CD4-positive, alpha-beta T cell treated with Interleukin-6 at 100 ng/mL for 8 hours (primary cell): ENCODE measurements around the gene POLR3GL.
A peak's percentile ranks its signal among the peaks of the same experiment; 100 is the strongest.

Experiments
- DNase-seq: peaks from one replicate; pipeline ENCODE4 v3.0.0-alpha.2; 2020; ENCODE audit warnings: mixed read lengths, low spot score

Gene POLR3GL

DNA sequence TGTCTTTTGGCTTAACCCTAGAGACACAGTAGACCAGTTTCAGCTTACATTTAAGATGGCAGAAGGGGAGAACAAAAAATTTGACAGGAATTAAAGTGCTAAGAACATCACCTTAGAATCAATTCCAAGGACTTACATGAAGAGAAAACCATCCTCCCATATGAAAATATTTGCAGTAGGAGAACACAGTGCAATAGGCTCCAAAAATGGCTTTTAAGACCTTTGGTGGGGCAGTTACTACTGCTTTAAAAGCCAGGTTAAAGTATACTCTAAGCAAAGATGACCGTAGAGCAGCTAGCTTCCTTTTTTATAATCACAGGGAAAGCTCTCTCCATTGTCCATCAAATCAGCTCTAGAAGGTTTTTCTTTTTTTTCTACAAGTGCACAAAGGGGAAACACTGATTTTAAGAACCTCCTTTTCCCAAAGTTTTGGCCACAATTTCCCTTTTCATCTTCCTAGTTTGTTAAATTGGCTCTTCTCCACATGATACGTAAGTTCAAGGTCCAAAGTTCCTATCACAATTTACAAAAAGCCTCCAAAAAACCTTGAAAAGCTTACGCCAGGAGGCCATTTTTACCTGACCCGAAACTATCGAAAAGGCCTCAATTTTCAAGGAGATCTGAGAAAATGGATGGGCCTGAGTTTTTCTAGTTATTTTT, 28.6 kb downstream of the POLR3GL start:
- DNase-seq = no peak

DNA sequence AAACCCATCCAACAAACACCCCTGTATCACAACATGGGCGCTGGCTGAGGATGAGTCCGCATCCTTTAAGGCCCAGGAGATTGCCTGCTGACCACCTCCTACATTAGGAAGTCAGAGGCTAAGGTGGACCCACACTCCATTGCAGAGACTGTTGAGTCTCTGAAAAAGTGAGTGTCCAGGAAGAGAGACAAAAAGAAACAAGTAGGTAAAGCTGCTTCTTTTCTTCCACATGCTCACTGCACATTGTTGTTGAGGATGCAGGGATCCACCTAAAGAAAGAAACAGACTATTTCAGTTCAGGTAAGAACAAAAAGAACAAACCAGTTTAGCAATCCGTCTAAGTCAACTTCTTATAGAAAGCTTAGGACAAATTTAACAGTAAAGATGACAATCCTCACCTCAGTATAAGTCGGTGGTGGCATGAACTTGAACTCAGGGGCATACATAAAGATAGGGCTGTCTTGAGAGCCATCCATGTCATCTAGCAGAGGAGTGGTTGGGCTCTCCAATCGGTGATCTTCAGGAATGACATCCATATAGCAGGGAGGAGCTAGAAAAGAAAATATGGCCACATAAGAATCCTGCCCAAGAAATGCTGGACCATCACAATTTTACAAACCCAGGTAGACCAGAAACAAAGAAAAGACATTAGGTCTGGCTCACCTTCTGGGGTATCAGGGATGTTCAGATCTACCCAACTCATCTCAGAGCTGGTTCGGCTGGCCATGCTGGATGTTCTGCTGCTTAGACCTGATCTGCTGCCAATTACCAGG, 29.3 kb downstream of the POLR3GL start:
- DNase-seq = no peak

GRCh38 chr1:145994391-145995120, 30.1 kb downstream of the POLR3GL start:
- DNase-seq = peak; percentile 33

DNA sequence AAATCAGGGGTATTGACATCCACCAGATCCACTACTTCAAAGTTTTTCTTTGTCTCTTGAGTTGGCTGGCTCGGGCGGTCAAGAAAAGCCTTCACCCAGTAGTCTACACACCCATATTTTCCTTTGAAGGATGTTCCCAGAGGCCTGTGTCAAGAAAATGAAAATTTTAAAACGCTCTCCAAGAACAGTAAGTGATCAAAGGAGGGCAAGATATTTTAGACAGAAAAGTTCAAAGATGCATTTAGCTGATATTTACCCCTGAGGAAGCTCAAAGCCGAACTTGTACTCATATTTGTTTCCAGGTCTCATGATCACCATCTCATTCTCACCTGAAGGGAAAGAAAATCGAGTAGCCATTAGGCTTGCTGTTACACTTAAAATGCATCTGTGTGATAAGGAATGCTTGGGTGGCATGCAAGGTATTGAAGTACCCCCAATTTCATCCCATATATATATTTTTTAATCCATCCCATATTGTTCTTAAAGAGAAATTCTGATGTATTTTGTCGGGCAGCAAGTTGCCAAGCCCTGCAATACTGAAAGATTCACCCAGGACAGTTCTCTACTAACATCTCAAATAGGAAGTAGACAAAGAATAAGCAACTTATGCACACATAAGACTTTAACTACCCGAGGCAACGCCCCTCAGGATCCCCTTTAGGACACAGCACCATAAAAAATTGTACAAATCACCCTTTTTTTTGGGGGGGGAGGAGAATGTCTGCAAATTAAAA, 30.8 kb downstream of the POLR3GL start:
- DNase-seq = no peak

GRCh38 chr1:145995964-145996432, 31.5 kb downstream of the POLR3GL start:
- DNase-seq = no peak

- DNase-seq = peak; percentile 96
These were observed 32.0 kb downstream of the POLR3GL start, which contains the start of gene TXNIP for GRCh38 chr1:145996433-145997015. Gene TXNIP, minus strand, starts transcription at chr1:145996579. Its CDS starts 313 bp downstream, at chr1:145996266.

- peak; percentile 78 for DNase-seq
These were observed 32.7 kb downstream of the POLR3GL start for GRCh38 chr1:145997016-145997717.

DNA sequence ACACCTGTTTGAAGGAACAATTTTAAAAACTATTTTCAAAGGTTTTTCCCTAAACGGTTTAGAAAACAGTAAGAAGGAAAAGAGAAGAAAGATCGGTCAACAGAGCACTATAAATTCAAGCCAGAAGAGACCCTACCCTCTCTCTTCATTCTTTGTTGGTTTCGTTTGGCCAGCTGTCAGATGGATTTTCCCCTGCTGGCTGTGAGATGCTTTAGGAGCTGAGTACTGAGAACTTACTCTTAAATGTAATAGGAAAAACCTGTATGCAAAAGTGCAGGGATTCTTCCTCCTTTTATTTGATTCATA, 33.2 kb downstream of the POLR3GL start:
- DNase-seq = no peak

DNA sequence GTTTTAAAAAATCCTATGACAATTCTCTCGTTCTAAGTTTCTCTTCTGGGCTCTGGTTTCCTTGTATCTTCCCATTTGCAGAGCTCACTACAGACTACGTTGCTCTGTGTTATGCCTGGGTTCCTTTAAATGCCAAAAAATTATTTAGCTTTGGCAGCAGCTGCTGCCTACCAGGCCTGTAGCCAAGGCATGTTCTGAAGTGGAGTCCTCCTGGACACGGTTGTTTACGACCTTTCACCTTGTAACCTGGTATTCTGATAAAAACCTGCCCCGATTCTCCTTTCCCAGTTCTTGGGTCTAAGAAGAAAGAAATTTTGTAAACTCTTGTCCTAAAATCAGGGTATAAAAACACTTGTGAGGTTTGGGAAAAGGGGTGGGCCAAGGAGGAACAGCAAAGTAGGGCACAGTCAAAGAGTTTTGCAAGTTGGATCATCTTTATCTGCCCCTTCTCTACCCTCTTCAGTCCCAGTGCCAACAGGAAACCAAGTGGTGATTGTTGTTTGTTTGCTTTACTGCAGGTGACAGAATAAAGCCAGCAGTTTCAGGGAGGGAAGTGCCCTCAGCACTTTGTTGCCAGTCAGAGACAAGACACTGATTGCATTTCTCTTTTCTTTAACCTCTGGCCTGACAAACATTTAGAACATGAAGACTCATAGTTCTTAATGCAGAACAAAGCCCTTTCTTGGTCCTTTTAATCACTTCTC, 35.0 kb downstream of the POLR3GL start:
- peak; percentile 74 for DNase-seq

DNA sequence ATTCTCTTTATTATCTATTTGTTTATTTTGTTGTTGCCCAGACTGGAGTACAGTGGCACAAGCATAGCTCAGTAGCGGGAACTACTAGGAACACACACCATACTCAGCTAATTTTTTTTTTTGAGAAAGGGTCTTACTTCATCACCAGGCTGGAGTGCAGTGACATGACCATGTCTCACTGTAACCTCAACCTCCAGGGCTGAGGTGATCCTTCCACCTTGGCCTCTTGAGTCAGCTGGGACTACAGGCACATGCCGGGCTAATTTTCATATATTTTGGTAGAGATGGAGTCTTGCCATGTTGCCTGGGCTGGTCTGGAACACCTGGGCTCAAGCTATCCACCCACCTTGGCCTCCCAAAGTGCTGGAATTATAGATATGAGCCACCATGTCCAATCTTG, 37.2 kb downstream of the POLR3GL start:
- no peak for DNase-seq

DNA sequence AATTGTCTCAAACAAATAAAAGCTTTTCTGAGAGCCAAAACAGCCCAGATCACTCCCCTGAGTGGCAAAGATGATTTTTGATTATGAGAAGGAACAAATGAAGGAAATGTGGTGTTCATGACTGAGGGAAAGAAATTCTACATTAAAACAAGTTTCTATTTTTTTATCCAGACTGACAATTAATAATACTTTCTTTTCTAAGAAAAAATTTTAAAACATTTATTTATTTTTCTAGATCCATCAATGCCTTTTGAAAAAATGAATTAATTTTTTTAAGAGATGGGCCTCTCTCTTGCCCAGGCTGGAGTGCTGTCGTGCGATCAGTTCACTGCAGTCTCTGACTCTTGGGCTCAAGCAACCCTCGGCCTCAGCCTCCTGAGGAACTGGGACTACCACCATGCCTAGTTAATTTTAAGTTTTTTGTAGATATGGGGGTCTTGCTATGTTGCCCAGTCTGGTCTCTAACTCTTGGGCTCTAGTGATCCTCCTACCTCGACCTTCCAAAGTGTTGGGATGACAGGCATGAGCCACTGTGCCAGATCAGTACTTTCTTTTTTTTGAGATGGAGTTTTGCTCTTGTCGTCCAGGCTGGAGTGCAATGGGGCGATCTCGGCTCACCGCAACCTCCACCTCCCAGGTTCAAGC, 43.1 kb downstream of the POLR3GL start:
- no peak for DNase-seq

GRCh38 chr1:146010126-146010738, 45.7 kb downstream of the POLR3GL start:
- DNase-seq = no peak

- peak; percentile 71 for DNase-seq
These were observed 48.4 kb downstream of the POLR3GL start for GRCh38 chr1:146012703-146013558.

DNA sequence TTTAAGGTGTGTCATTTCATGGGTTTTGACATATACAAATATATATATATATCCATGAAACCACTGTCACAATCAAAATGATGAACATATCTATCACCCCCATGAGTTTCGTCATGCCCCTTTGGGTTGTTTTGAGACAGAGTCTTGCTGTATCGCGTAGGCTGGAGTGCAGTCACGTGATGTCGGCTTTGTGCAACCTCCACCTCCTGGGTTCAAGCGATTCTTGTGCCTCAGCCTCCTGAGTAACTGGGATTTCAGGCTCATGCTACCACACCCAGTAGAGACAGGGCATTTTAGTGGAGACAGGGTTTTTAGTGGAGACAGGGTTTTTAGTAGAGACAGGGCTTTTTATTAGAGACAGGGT, 49.1 kb downstream of the POLR3GL start:
- no peak for DNase-seq

DNA sequence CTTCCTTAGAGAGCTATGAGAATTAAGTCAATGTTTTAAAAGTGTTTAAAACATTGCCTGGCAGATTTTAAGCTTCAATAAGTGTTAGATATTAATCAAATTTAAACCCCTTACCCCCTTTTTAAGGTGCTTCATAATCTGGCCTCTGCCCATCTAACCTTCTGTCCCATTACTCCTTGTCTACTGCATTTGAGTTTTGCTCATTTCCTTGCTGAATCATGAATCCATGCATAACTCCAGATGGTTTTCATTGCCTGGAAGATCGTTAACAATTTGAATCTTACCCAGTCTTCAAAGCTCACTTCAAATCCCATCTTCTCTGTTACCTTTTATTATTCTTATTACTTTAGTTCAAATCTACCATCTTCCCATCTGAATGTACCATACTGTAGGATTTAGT, 52.4 kb downstream of the POLR3GL start:
- DNase-seq = no peak

DNA sequence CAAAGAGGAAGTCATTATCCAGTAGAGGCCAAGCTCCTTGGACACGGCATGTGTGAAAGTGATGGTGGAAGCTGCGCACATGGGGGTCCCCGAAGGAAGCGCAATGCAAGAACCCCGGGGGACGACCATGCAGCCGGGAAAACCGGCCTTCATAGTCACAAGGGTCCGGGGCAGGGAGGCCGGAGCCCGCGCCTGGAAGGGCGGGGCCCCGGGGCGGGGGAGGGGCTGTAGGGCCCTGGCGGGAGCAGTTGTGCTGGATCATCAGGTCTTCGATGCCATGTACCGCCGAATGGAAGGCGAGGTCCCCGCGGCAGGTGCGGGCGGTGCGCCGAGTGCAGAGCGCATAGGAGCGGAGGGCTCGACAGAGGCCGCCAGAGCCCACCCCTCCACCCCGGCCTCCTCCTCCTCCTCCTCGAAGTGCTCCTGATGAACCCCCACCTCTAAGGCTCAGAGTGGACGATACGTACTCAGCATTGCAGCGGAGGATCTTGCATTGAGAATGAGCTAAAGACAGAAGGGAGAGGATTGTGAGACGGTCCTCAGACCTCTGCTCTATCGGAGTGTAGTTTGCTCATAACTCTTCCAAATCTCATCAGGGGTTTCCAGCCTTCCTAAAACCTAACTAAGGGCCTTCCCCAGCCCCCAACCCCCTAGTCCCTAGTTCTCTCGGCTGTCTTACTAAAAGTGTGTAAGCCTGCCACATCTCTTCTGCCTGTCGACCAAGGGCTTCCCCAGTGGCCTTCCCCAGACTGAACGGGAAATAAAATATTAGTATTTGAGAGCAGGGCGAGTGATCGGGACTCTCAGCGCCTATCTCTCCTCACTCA, 55.0 kb downstream of the POLR3GL start:
- DNase-seq = no peak
